NCI-H2227 (cell line): ENCODE measurements around the gene INPP1.
"Not testable (repeated sequence)": the region's sequence is repeated elsewhere in the genome, so short reads cannot be mapped to it uniquely, and the experiment has no call there.

ENCODE experiments used
- DNase-seq: peaks from one replicate; lab custom pipeline; 2025; ENCODE audit not compliant: unreplicated experiment; lab: John Stamatoyannopoulos, UW

INPP1 gene

GRCh38 chr2:190333928-190334327 lies 9.5 kb upstream of the INPP1 start:
- DNase-seq, result no peak

- no peak for DNase-seq
Measured at GRCh38 chr2:190334479-190335224, 8.7 kb upstream of the INPP1 start.

GRCh38 chr2:190335225-190335559 lies 8.2 kb upstream of the INPP1 start:
- DNase-seq, result no peak

GRCh38 chr2:190335584-190335983 lies 7.8 kb upstream of the INPP1 start:
- not testable (repeated sequence) for DNase-seq

- DNase-seq, result no peak
Measured at GRCh38 chr2:190336420-190336819, 7.0 kb upstream of the INPP1 start.

GRCh38 chr2:190338453-190338852 lies 4.9 kb upstream of the INPP1 start:
- no peak for DNase-seq

- no peak for DNase-seq
Measured at GRCh38 chr2:190339394-190339793, 4.0 kb upstream of the INPP1 start.

- peak; percentile 73 for DNase-seq
Measured at GRCh38 chr2:190340369-190340768, 3.0 kb upstream of the INPP1 start.

- peak; percentile 22 for DNase-seq
Measured at GRCh38 chr2:190342611-190343010, 778 bp upstream of the INPP1 start.

GRCh38 chr2:190343089-190343535 lies 277 bp upstream of the INPP1 start:
- no peak for DNase-seq

GRCh38 chr2:190344276-190344827 lies 963 bp downstream of the INPP1 start:
- no peak for DNase-seq

- no peak for DNase-seq
Measured at GRCh38 chr2:190350371-190350770, 7.0 kb downstream of the INPP1 start.

GRCh38 chr2:190351955-190352354 lies 8.6 kb downstream of the INPP1 start:
- peak; percentile 24 for DNase-seq

- peak; percentile 51 for DNase-seq
Measured at GRCh38 chr2:190352668-190353536, 9.5 kb downstream of the INPP1 start.

GRCh38 chr2:190353537-190353899 lies 10.1 kb downstream of the INPP1 start:
- DNase-seq, result no peak

GRCh38 chr2:190354003-190354690 lies 10.8 kb downstream of the INPP1 start:
- DNase-seq, result no peak

- peak; percentile 44 for DNase-seq
Measured at GRCh38 chr2:190355968-190356644, 12.7 kb downstream of the INPP1 start.

GRCh38 chr2:190357600-190357999 lies 14.2 kb downstream of the INPP1 start:
- no peak for DNase-seq

GRCh38 chr2:190358655-190359448 lies 15.5 kb downstream of the INPP1 start:
- not testable (repeated sequence) for DNase-seq

GRCh38 chr2:190360561-190360960 lies 17.2 kb downstream of the INPP1 start:
- DNase-seq, result no peak
